ENCODE measurements around the gene TIMP3.

Gene TIMP3

DNA sequence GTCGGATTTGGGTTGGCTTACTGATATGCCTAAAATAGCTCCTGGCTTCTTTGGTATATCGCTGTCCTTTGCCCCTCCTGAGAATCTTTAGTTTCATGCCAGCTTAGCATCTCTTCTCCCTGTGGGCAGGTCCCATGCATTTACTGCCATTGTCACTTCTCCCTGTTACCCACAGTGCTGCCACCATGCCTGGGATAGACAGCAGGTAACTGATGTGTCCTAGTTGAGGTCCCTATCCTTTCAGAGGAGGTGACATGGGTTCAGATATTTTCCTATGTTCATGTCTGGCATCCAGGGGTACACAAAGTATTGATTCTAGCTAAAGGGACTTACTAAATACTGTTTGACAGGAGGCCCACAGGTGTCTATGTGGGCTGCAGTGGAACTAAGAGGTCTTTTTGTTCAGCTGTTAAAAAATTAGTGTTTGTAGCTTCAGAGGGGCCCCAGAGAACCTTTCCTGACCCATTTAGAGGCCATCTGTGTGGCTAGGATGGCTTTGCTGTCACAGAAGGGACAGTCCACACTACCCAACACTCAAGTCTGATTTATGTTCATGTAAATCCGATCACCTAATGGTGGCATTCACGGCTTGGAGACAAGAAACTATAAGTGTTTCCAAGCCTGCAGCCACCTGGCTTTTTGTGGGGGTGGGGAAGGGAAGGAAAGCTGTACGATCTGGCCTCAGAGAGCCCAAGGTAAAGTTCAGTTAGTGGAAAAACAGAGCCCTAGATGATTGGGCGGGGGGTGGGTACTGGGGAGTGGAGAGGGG is 8.5 kb downstream of the TIMP3 start:
- no peak for DNase-seq

DNA sequence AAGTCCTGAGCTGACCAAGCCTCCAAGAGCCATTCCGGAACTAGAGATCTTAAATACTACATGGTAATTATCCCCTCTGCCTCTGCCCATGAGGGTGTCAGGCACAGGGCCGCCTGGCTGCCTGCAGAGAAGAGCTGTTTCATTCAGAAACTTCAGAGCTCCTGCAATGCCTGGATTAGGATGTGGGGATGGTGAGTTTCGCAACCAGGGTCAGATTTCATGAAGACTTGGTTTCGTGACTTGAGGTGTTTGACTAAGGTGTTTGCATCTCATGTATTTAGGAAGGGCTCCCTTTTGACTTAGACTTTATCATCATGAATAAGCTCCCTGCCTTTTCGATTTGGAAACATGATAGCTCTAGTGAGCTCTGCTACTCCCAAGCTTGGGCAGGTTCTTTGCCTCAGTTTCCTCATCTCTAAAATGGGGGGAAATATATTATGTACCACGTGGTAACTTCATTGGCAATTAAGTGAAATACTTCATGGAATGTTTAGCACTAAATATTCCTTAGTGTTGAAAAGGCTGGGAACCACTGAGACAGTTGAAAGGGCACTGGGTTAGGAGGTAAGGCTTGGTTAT is 9.1 kb downstream of the TIMP3 start:
- no peak for DNase-seq

DNA sequence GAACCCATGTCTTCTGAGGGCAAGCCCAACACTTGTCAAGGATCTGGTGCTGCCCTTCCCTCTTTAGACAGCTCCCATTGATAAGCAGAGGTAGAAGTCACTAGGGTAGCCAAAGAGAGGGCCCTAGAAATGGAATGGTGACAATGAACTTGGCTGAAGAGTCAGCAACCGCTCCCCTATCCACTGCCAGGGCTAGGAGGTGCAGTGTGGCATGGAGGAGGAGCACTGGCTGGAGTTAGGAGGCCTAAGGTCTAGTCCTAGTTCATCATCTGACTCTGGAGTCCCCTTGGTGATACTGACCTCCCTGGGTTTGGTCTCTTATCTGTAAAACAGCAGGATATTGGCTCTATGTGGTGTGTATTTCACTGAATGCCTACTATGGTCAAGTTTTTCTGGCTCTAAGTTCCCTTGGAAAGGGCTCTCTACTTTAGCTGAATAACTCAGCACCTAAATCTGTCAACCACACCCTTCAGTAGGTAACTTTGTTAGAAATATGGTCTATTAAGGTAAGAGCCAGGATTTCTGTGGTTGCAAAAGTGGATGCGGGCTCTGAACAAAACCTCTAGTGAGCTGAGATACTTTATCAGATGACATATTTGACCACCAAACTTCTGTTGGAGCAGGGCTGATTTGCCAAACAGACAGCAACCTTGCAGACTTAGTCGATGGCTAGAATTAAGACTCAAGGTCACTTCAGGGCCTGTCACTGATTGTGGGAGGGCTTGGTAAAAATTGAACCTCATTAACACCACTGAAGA is 10.5 kb downstream of the TIMP3 start:
- no peak for DNase-seq

DNA sequence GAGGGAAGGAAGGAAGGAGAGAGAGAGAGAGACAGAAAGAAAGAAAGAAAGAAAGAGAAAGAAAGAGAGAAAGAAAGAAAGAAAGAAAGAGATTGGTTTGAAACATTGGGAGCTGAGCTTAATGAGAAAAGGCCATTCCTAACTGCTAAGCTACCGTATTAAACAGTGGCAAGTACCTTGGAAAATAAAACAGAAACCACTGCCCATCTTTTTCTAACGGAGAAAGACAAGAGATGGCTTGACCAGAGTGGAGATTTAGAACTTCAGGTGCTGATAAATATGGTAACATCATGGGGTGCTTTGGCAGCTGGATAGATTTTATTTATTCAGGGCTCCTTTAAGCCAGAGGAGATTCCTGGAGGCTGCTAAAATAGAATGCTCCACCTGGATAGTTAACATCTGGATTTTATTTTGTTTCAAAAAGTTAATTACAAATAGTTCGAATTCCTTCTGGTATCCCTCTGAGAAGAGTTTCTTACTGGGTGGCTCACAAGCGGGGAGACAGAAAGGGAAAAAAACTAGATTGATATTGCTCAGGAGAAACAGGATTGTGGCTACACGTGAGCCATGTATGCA is 12.9 kb downstream of the TIMP3 start:
- DNase-seq, result no peak

DNA sequence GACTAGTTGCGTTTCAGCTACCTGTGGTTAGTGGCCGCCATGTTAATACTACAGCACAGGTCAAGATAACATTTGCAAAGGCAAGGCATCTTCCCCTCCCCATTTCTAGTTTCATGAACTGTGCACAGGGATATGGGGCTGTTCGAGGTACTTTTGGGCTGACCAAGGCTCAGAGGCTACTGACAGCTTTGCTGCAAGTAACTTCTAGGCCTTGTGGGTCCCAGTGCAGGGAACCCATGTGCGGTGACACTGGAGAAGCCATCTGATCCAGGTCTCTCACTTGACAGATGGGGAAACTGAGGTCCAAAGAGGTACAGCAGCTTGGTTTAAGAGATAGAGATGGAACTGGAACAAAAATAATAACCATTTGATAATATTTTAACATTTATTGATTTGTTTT is 13.6 kb downstream of the TIMP3 start:
- no peak for DNase-seq

- DNase-seq, result no peak
These were observed 14.4 kb downstream of the TIMP3 start for GRCh38 chr22:32815943-32816342.

GRCh38 chr22:32817137-32817730 is 15.7 kb downstream of the TIMP3 start:
- DNase-seq, result no peak

DNA sequence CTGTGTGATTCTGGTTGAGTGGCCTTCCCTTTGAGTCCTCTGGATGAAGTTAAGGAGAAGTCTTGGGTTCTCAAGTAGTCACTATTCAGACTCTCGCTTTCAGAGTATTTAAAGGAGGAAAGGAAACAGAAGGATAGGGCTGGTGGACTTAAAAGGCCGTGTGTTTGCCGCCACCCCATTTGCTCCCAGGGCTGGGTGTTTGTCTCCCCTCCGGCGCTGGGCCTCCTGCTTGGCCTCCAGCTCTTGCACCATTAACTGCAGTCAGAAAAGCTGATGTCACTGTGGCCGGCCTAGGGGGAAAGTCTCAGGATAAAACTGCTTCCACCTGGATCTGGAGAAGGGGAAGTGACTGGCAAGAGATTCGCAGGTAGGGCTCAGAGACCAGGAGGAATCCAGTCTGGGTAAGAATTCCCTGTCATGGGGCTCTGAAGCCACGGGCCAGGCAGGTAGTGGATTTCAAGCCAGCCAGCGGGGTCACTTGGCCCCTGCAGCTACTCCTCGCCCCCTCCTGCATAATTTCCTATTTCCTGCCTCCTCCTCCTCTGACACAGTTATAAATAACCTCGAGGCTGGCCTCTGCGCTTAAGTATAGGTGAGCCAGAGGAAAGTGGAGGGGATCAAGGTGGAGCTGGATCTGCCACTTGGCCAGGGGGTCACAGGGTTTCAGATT is 17.1 kb downstream of the TIMP3 start:
- DNase-seq, result no peak

GRCh38 chr22:32819120-32819519 is 17.6 kb downstream of the TIMP3 start:
- DNase-seq, result no peak

DNA sequence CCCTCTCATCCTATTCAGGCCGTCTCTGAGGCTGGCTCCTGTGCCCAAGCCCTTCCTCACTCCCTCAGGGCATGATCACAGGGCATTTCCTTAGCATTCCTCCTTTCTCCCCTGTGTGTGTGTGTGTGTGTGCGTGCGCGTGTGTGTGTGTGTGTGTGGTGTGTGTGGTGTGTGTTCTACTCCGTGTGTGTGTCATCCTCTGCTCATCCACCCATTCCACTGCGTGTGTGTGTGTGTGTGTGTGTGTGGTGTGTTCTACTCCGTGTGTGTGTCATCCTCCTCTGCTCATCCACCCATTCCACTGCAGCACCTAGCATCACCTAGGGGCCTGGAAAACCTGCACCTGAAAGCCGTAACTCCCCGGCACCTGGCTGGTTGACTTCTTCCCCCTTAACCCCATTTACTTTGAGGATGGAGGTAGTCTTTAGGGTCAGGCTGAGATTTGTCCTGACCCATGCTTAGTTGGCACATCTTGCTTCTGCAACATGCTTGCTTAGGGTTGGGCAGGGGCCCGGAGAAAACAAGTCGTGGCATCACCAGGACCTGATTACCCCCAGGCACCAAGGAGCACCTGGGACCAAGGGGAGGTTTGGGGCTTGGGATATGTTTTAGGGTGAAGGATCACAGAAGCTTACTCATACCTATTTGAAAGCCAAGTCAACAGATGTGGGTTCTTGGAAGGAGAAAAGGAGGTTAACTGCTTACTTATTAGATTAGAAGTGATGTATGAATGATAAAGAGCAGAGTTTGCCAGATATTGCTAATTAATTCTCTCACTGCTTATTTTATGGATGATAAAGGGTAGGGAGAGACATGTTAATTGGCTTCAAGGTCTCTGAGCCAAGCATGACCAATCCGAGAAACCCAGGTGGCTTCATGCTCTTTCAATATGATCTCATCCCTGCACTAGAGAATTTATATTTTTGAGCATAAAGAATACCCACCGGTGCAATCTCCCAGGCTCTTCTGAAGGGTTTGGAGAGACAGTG is 18.9 kb downstream of the TIMP3 start:
- no peak for DNase-seq

- no peak for DNase-seq
These were observed 20.8 kb downstream of the TIMP3 start for GRCh38 chr22:32822179-32822877.

DNA sequence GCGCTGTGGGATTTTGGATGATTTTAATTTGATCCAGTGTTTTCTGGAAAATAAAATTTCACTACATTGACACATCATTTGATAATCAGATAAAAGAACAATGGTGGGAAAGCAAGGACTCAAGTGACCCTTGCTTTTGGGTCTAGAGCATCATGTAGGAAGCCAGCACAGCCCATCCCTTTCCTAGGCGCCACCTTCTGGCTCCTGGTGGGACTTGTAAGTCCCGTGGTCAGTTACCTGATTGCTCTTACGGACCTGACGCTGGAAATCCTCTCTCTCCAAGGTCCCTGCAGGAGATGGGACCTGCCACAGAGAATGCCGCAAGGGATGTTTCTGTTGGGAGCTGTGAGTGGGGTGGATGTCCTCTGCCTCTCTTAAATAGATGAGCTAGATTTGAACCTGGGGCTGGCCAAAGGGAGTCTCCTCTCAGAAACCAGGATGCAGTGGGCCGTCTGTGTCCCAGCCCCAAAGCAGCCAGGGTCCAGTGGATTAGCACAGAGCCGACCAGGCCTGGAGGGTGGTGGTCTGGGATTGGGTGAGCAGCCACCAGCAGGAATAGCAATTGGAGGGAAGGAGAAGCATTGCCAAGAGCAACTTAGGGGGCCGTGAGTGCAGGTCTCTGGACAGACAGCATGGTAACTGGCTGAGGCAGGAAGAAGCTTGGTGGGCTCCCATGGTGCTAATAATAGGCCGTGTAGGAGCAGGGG is 21.7 kb downstream of the TIMP3 start:
- DNase-seq, result no peak

DNA sequence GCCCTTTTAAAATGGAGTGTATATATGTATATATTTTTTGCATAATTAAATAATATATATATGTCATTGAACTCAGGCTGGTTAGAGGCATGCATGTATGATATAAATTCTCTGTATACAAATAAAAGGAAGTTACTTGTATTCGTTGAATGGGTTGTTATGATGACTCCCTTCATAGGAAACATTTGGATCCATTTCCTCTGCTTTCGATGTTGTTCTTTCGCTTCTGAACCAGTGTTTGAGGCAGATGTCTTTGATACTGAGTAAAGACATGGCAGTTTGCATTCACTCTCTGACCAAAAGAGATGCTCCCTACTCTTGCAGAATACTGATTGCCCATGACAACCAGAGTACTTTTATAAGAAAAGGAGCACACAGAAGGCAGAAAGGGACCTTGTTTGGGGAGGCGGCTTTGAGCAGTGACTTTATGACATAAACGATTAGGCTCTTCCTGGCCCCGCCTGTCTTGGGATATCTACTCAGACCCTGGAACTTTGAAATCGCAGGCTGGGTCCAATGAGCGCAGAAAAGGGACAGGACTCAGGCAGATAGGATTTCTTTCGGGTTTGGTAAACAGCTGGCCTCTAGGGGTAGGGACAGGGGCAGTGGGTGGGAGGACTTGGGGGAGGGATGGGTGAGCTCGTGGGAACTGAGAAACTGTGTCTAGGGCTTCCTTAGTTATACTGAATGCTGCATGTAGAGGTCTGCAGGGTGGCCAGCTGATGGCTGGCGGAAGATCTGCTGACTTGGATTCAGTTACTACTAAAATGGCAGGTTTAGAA is 23.2 kb downstream of the TIMP3 start:
- DNase-seq, result no peak

GRCh38 chr22:32826537-32826936 is 25.0 kb downstream of the TIMP3 start:
- no peak for DNase-seq

GRCh38 chr22:32827049-32827602 is 25.6 kb downstream of the TIMP3 start:
- DNase-seq, result no peak

- DNase-seq, result no peak
These were observed 26.6 kb downstream of the TIMP3 start for GRCh38 chr22:32828150-32828549.

DNA sequence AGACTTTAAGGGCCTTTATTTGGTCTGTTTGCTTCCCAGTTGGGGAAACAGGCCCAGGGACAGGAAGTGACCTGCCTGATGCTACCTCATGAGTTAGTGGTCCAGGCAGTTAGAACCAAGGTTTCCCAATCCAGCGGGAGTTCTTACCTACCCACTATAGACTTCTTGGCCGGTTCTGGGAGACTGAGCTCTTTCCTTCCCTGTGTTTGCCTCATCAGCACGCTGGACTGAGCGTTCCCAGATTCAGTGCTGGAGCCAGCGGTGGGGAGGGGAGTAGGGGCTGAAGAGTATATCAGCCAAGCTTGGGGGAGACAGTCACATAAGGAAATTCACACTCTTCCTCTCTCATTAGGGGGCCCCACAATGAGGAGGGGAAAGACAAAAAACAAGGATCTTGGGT is 27.1 kb downstream of the TIMP3 start:
- no peak for DNase-seq

DNA sequence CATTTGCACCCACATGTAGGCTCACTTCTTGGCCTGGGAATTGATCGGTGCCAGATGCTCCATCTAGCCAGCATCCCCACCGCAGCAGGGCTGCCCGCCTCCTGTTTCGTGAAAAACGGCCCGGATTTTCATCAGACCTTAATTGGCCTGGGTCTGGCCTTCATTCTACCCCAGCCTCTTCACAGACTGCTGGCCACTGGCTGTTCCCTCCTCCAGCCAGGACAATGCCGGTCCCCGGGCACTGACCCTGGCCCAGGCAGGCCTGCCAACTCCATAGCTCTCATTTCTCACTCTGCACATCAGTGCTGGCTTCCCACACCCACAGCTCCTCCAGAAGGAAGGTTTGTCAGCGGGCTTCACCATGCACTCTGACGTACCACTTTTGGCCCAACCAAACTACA is 27.9 kb downstream of the TIMP3 start:
- DNase-seq, result no peak

DNA sequence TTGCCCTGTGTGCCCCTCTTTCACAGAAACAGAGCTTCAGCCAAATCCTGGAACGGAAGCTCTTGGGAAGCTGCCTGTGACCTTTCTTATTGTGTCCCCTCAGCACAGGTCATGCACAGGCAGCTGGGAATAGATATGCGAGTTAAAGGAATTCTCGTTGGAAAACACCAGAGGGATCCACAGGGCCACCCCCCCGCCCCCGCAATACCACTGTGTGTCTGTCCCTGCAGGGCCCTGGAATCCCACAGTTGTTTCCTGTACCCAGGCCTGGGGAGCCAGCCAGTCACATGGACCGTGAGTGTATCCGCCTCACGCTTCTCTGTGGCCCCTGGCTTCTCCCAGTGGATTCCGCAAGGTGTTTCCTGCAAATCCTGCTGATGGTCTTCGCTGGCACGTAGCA is 29.0 kb downstream of the TIMP3 start:
- no peak for DNase-seq

Measured in NCI-H1694 (cell line).